GM12872 (cell line): ENCODE data around the gene MSANTD1.

Experiments used
- CTCF ChIP-seq: IDR thresholded peaks from 3 replicates; pipeline ENCODE4 v1.5.1; 2011; ENCODE audit warnings: low read depth, mild to moderate bottlenecking, low read length, moderate library complexity; ENCODE audit not compliant: insufficient read depth

Gene MSANTD1

GRCh38 chr4:3276986-3277385 is 28.0 kb downstream of the MSANTD1 start:
- TF ChIP-seq CTCF, result no peak

DNA sequence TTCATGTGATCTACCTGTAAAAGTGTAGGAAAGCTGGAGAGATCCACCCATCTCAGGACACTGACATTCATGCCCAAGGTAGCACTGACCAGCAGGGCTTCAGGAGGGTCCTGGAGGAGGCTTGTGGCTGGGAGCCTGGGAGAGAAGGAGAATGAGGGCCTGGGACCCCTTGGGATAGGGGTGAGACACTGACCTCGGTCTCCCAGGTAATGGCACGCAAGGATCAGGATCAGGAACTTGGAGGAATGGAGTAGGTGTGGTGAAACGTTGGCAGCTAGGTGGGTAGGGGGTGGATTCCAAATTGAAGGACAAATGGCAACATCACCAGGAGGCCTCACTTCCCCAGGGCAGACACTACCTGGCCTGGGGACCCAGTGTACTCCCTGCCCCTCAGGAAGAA is 31.5 kb downstream of the MSANTD1 start:
- TF ChIP-seq CTCF, result no peak

GRCh38 chr4:3283483-3283882 is 34.5 kb downstream of the MSANTD1 start:
- TF ChIP-seq CTCF, result no peak

- TF ChIP-seq CTCF, result no peak
Observed at GRCh38 chr4:3283916-3284315, 35.0 kb downstream of the MSANTD1 start.

DNA sequence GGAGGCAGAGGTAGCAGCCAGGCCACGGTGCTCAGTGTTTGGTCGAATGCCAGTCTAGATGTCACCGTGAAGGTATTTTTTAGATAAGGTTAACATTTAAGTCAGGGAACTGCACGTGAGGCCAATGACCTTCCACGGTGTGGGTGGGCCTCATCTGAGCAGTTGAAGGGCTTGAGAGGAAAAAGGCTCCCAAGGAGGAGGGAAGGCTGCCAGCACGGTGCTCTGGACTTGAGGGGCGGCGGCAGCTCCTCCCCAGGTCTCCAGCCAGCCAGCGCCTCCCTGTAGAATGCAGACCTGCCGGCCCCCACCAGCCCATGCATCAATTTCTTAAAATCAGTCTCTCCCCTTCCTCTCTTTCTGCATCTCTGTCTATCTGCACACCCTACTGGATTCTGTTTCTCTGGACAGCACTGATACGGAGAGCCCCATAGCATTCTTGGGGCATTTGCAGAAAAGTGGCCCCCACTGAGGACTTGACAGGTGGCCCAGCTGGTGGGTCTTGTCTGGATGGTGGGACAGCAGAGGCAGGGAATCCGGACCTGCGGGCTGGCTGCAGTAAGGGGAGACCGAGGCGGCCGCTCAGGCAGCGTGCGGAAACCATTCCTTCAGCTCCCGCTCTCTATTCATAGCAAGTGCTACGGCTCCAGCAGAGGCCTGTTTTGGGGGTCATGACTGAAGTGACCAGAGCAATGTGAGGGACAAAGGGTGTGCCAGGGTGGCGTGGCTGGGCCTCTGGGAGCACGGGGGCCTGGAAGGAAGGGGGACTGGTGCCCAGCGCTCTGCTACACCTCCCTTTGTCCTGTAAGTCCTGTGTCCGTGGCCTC is 36.0 kb downstream of the MSANTD1 start:
- no peak for TF ChIP-seq CTCF

- TF ChIP-seq CTCF, result no peak
Observed at GRCh38 chr4:3285558-3286334, 36.8 kb downstream of the MSANTD1 start.

GRCh38 chr4:3286335-3287175 is 37.6 kb downstream of the MSANTD1 start:
- TF ChIP-seq CTCF, result no peak
